NCI-H2227 (cell line): Measurements from ENCODE around the gene NHP2.
"Not testable (repeated sequence)": the region's sequence is repeated elsewhere in the genome, so short reads cannot be mapped to it uniquely, and the experiment has no call there.

Experiments
- DNase-seq: peaks from one replicate; lab custom pipeline; 2025; ENCODE audit not compliant: unreplicated experiment; lab: John Stamatoyannopoulos, UW

The NHP2 gene

DNA sequence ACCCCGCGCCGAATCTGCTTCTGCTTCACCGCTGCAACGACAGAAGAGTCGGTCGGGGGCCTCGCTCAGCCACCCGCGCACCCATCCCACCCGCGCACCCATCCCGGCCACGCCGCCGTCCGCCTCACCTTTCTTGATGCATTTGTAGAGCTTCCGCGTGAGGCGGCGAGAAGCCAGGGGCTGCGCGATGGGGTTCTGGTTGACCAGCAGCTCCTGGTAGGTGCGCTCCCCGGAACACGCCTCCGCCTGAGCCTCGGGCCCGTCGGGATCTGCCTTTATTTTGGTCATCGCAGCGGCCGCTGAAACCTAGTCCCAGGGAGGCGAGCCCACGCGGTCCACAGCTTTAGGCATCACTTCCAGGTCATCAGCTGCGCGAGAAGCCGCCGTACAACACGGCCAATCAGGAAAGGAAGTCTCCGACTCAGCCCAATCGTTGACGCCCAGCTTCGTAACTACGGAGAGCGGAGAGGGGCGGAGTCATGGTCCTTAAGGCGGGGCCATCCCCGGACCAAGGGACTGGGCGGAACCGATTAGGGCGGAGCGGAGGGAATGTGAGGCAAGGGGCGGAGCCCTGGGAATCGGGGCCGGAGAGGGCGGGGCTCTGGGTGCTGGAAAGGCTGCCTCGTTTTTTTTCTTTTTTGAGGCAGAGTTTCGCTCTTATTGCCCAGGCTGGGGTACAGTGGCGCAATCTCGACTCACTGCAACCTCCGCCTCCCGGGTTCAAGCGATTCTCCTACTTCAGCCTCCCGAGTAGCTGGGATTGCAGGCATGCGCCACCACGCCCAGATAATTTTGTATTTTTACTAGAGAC lies at the start of gene NHP2:
NHP2 (minus strand) TSS at position 356 of the 811 bp plus-strand sequence; CDS start at position 288, 68 bp downstream.
- DNase-seq = peak; percentile 97

- no peak for DNase-seq
Measured at GRCh38 chr5:178202541-178202940, 48.9 kb upstream of the NHP2 start.

DNA sequence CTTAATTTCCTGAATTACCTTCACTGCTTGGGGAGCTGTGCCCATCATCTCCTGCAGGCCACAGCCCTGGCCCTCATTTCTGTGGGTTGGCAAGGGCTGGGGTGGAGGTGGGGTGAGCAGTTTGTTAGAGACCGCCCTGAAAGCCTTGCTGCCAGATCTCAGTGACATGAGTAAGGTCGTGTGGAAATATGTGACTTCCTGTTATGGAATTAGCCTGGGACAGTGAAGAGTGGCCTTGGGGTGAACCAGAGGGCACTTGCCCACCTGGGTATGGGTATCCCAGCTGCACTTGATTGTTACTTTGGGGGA lies 48.2 kb upstream of the NHP2 start:
- DNase-seq = no peak

GRCh38 chr5:178201221-178201926 lies 47.7 kb upstream of the NHP2 start:
- no peak for DNase-seq

- DNase-seq = no peak
Measured at GRCh38 chr5:178199581-178200434, 46.1 kb upstream of the NHP2 start.

- no peak for DNase-seq
Measured at GRCh38 chr5:178198706-178199105, 45.0 kb upstream of the NHP2 start.

GRCh38 chr5:178198151-178198550 lies 44.5 kb upstream of the NHP2 start:
- DNase-seq = not testable (repeated sequence)

DNA sequence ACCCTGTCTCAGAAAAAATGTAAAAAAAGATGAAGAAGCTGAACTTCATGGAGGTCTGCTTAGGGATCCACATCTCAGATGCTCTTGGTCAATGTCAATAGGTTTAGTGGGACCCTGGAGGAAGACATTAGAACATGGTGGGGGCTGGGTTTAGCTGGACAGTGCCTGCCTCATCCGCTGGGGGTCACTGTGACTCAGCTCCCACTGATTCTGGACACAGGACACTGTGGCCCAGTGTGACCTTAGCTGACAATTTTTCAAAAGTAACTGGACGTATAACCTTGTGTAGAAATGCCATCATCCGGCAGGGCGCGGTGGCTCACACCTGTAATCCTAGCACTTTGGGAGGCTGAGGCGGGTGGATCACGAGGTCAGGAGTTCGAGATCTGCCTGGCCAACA lies 43.3 kb upstream of the NHP2 start:
- DNase-seq = no peak

DNA sequence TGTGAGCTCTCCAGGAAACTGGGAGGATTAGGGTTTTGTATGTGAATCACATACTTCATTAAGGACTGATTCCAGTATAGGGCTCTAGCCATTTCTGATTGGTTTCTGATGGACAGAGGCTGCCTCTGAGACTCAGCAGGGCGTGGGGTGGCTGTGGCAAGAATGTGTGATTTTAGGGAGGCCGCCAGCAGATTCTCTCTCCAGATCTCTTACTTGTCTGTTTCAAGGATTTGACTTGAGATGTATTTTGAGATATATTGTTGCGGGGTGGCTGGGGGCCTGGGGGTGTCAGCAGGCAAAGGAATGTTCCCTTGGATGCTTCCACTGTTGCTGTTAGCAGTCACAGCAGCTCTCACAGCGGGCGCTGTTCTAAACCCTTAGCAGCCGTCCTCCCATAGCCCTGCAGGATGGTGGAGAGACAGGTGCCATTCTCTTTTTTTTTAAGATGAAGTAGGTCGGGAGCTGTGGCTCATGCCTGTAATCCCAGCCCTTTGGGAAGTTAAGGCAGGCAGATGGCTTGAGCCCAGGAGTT lies 42.7 kb upstream of the NHP2 start:
- no peak for DNase-seq

DNA sequence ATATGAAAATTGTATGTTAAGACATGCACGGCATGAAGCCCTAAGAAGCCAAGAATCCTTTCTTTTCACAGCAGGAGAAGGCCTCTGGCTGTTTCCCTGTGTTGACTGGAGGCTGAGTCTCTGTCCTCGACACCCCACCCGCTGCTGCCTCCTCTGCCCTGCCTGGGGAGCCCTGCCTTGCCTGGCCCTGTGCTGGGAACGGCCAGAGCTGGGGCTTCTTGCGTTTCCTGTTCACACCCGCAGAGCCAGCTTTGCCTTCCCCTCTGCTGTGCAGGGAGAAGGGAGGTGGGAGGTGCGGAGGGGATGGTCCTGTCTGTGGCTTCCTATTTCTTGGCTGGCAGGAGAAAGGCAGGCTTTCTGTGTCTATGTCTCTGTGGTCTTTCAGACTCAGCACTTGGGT lies 40.3 kb upstream of the NHP2 start:
- no peak for DNase-seq

DNA sequence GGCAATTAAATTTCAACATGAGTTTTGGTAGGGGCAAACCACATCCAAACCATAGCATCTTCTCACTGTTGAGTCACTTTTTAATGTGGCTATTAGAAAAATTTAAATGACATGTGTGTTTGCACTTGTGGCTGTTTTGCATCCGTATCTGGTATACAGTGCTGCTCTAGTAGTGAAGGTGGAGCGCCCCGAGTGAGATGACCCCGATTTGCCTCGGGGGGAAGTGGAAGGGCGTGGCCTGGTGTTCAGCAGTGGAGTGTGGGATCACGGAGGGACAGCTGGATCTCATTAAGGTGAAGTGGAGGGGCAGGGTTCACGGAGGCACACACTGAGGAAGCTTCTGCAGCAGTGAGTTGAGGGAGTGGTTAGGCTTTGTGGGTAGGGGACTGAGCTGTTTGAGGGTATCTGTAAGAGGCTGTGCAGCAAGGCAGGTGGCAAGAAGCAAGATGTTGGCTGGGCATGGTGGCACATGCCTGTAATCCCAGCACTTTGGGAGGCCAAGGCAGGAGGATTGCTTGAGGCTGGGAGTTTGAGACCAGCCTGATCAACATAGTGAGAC lies 39.6 kb upstream of the NHP2 start:
- DNase-seq = no peak

DNA sequence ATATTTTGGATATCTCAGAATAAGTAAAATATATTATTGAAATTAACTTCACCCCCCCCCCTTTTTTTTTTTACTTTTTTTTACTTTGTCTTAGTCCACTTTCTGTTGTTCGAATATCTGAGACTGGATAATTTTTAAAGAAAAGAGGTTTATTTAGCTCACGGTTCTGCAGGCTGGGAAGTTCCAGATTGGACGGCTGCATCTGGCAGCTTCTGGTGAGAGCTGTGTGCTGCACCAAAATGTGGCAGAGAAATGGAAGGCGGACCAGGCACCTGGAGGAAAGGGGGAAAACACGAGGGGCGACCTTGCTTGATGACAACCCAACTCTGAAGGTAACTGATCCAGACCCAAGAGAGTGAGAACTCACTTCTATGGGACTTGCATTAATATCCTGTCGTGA lies 39.1 kb upstream of the NHP2 start:
- no peak for DNase-seq

GRCh38 chr5:178192244-178192643 lies 38.6 kb upstream of the NHP2 start:
- no peak for DNase-seq

- no peak for DNase-seq
Measured at GRCh38 chr5:178191661-178192060, 38.0 kb upstream of the NHP2 start.

- DNase-seq = no peak
Measured at GRCh38 chr5:178189433-178189832, 35.7 kb upstream of the NHP2 start.

DNA sequence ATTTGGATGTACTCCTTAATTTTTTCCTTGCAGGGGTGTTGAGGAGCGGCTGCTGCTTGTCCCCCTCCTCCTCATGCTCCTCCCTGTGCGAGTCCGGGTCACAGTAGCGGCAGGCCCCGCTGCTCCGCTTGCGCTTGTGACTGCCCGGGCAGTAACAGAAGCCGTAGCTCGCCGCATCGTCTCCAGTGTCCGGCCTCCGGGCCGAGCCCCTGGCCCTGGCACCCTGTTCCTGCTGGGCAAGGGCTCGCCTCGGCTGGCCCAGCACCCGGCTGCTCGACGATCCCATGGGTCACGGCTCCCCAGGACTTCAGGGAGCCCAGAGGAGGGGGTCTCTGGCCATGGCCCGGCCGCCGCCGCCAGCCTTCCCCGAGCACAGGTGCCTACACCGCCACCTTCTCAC lies 33.3 kb upstream of the NHP2 start, which contains the start of gene GMCL2:
GMCL2 (minus strand) TSS at position 358 of the 400 bp plus-strand sequence; CDS start at position 286, 72 bp downstream.
- DNase-seq = no peak

- no peak for DNase-seq
Measured at GRCh38 chr5:178186427-178186826, 32.7 kb upstream of the NHP2 start.

DNA sequence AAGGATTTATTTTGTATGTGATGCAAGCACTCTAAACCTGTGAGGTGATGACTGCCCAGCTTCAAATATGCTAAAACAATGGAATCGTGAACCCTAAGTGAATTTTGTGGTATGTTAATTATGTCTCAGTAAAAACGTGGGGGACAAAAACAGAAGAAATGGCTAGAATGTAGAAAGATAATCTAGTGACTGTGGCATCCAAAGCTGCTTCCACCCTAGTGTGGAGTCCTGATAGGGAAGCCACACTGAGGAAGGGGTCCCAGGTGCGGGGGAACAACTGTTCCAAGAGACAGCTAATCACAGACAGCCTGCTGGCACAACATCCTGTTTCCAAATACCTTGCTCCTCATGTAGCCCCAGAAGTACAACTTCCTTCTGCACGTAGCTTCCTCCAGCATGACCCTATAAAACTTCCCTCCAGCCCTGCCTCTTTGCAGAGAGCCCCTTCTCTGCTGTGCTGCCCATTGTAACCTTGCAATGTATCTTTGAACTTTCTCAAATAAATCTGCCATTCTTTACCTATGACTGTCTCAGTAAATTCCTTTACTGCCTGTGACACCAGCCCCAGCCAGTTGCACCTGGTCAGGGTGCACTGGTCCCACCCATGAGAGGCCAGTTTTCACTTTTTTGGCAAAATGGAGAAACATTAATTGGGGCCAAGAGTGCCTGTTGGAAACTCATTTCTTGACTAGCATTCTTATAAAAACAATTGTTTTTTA lies 28.6 kb upstream of the NHP2 start:
- DNase-seq = no peak

GRCh38 chr5:178180141-178180863 lies 26.6 kb upstream of the NHP2 start:
- no peak for DNase-seq

- no peak for DNase-seq
Measured at GRCh38 chr5:178177569-178177968, 23.9 kb upstream of the NHP2 start.
